DND-41 (cell line): ENCODE data around the gene SCMH1.

Experiments
- CTCF ChIP-seq: IDR thresholded peaks from 2 replicates; pipeline ENCODE4 v1.5.1; 2012; ENCODE audit warnings: borderline replicate concordance, low read length, moderate library complexity, mild to moderate bottlenecking; ENCODE audit not compliant: poor library complexity, severe bottlenecking; ENCODE audit errors: extremely low read depth
- EZH2 ChIP-seq: IDR thresholded peaks from 3 replicates; pipeline ENCODE4 v1.6.1; 2012; ENCODE audit warnings: borderline replicate concordance, low read depth, mild to moderate bottlenecking, moderate library complexity, low read length, inconsistent platforms; ENCODE audit not compliant: severe bottlenecking

GRCh38 chr1:41025979-41026819, 215.9 kb downstream of the SCMH1 start:
- TF ChIP-seq CTCF (no peak), EZH2 (no peak)
